SK-N-SH (cell line): Measurements from ENCODE around the gene ASS1.

ENCODE experiments used
- CTCF ChIP-seq: fragments of 200-600 bp; sonication (generic); IDR thresholded peaks from 2 replicates; pipeline ENCODE4 v1.6.1; 2017; ENCODE audit warnings: antibody characterized with exemption, mild to moderate bottlenecking, moderate library complexity
- EP300 ChIP-seq, 2 experiments: IDR thresholded peaks; 2 replicates each; pipeline versions ENCODE4 v1.4.0 to v1.6.1; 2012; ENCODE audit warnings: borderline replicate concordance in 1 of 2, low read depth in 1 of 2, low read length in 1 of 2
- GABPA ChIP-seq: IDR thresholded peaks from 2 replicates; pipeline ENCODE4 v1.4.0; 2012; ENCODE audit warnings: low read depth, mild to moderate bottlenecking
- JUND ChIP-seq: IDR thresholded peaks from 2 replicates; pipeline ENCODE4 v1.4.0; 2012
- NFIC ChIP-seq: IDR thresholded peaks from 2 replicates; pipeline ENCODE4 v1.4.0; 2012; ENCODE audit warnings: borderline replicate concordance

DNA sequence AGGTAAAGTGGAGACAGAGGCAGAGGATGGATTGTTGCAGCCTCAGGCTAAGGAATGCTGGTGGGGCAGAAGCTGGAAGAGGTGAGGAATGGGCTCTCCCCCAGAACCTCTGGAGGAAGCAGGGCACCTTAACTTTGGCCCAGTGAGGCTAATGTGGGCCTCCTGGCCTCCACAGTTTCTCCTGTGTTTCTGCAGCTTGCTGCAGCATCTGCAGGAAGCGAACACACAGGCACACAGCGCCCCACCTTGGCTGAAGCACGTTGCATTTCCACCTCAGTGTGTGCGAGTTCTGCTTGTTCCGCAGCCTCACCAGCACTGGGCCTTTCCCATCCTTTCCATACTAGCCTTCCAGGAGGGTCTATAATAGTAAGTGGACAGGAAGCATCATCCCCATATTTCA, 27.2 kb upstream of the ASS1 start:
- TF ChIP-seq CTCF (no peak), JUND (no peak), GABPA (no peak), NFIC (no peak), EP300 (IDR thresholded peaks at IDR 0.05; ENCODE audit: borderline replicate concordance in 1 of 2, low read depth in 1 of 2, low read length in 1 of 2) (no peak)
